Ramos (cell line): ENCODE measurements around the gene SUOX.

Experiments
- in situ Hi-C: fragments of 300-500 bp; cut with MboI; formaldehyde crosslinking; loops from one replicate; pipeline ENCODE4 v1.14.3; 2022; ENCODE audit warnings: low sequenced_read_pairs; ENCODE audit not compliant: unreplicated experiment

SUOX gene

DNA sequence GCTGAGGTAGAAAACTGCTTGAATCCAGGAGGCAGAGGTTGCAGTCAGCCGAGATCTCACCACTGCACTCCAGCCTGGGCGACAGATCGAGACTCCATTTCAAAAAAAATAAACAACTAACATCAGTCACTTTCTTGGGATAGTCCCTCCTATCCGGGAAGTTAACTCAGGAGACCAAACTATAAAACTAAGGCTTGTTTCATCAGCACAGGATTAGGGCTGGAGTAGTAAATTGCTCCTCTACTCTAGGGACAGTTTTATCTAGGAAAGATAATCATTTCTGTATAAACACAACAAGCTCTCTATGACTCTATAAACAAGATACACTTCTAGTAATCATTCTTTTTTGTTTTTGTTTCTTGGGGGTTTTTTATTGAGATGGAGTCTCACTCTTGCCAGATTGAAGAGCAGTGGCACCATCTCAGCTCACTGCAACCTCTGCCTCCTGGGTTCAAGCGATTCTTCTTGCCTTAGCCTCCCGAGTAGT, 56.4 kb downstream of the SUOX start:
- in situ Hi-C loops = no loop called here
